WTC11 (cell line): ENCODE results near the gene NID2. TPM values are rescaled to one million over a fixed set of nuclear protein-coding genes. Genes with fewer than 3 reads are reported as not detected.

Source experiments
- ATAC-seq: fragments of 200-7000 bp; cut with Tn5 transposase; 2 replicates; pipeline ENCODE4 v1.10.0; 2021; ENCODE audit warnings: mild to moderate bottlenecking, moderate library complexity
- CTCF ChIA-PET: fragments of 300-600 bp; sonication (Branson Sonifier 250); formaldehyde crosslinking; loops from one replicate; lab custom pipeline; 2021; ENCODE audit warnings: antibody characterized with exemption; lab: Charles Lee
- POLR2A ChIA-PET: fragments of 350-600 bp; sonication (Branson Sonifier 250); formaldehyde crosslinking; loops from one replicate; lab custom pipeline; 2021; ENCODE audit warnings: antibody characterized with exemption; lab: Charles Lee
- DNase-seq: peaks from one replicate; pipeline ENCODE4 v3.0.0; 2021; ENCODE audit warnings: low spot score
- H3K27ac Mint-ChIP-seq: 2 replicates; pipeline ENCODE4 v1.8.0; 2021; ENCODE audit warnings: mixed read lengths
- H3K27me3 Mint-ChIP-seq: 2 replicates; pipeline ENCODE4 v1.8.0; 2021; ENCODE audit warnings: low read depth, mild to moderate bottlenecking, moderate library complexity, mixed read lengths
- H3K36me3 Mint-ChIP-seq: 2 replicates; pipeline ENCODE4 v1.8.0; 2021; ENCODE audit warnings: mixed read lengths
- H3K4me1 Mint-ChIP-seq: 2 replicates; pipeline ENCODE4 v1.8.0; 2022; ENCODE audit warnings: mixed read lengths
- H3K4me3 Mint-ChIP-seq: 2 replicates; pipeline ENCODE4 v1.8.0; 2021; ENCODE audit warnings: mild to moderate bottlenecking, moderate library complexity, mixed read lengths
- H3K9me3 Mint-ChIP-seq: 2 replicates; pipeline ENCODE4 v1.8.0; 2021; ENCODE audit warnings: mixed read lengths
- CTCF ChIP-seq: fragments of 200-600 bp; IDR thresholded peaks from 2 replicates; pipeline ENCODE4 v1.8.0; 2022; ENCODE audit warnings: antibody characterized with exemption
- E2F4 ChIP-seq: sonication (generic); formaldehyde crosslinking; IDR thresholded peaks from 2 replicates; pipeline ENCODE4 v1.8.1; 2022; ENCODE audit warnings: low read depth, mild to moderate bottlenecking, moderate library complexity, missing genetic modification reagents, borderline replicate concordance
- ESRRA ChIP-seq: sonication (generic); formaldehyde crosslinking; IDR thresholded peaks from 2 replicates; pipeline ENCODE4 v1.8.1; 2022; ENCODE audit warnings: mild to moderate bottlenecking, missing genetic modification reagents, borderline replicate concordance
- FOXK1 ChIP-seq: sonication (generic); formaldehyde crosslinking; IDR thresholded peaks from 2 replicates; pipeline ENCODE4 v1.8.0; 2022; ENCODE audit warnings: mild to moderate bottlenecking, moderate library complexity, missing genetic modification reagents
- FOXP1 ChIP-seq: sonication (generic); formaldehyde crosslinking; IDR thresholded peaks from 2 replicates; pipeline ENCODE4 v1.8.0; 2022; ENCODE audit warnings: missing genetic modification reagents, mild to moderate bottlenecking, moderate library complexity, borderline replicate concordance
- HMGXB4 ChIP-seq: sonication (generic); formaldehyde crosslinking; IDR thresholded peaks from 2 replicates; pipeline ENCODE4 v1.8.1; 2023; ENCODE audit warnings: mild to moderate bottlenecking, moderate library complexity, missing genetic modification reagents
- IRF2 ChIP-seq: sonication (generic); formaldehyde crosslinking; IDR thresholded peaks from 2 replicates; pipeline ENCODE4 v1.8.0; 2022; ENCODE audit warnings: low read depth, missing genetic modification reagents, borderline replicate concordance
- MXD4 ChIP-seq: fragments of 250-450 bp; sonication (Bioruptor Pico); IDR thresholded peaks from 2 replicates; pipeline ENCODE4 v1.8.0; 2021; ENCODE audit warnings: mild to moderate bottlenecking, moderate library complexity, borderline replicate concordance
- NFE2L1 ChIP-seq: sonication (generic); formaldehyde crosslinking; IDR thresholded peaks from 2 replicates; pipeline ENCODE4 v1.8.1; 2023; ENCODE audit warnings: missing genetic modification reagents
- NR2C2 ChIP-seq: sonication (generic); formaldehyde crosslinking; IDR thresholded peaks from 2 replicates; pipeline ENCODE4 v1.8.0; 2022; ENCODE audit warnings: mild to moderate bottlenecking, missing genetic modification reagents
- RELA ChIP-seq: sonication (generic); formaldehyde crosslinking; IDR thresholded peaks from 2 replicates; pipeline ENCODE4 v1.8.1; 2022; ENCODE audit warnings: missing genetic modification reagents, mild to moderate bottlenecking, borderline replicate concordance
- SMAD3 ChIP-seq: sonication (generic); formaldehyde crosslinking; IDR thresholded peaks from 2 replicates; pipeline ENCODE4 v1.8.0; 2022; ENCODE audit warnings: missing genetic modification reagents, mild to moderate bottlenecking, borderline replicate concordance
- SOX15 ChIP-seq: fragments of 250-450 bp; sonication (Bioruptor Pico); IDR thresholded peaks from 2 replicates; pipeline ENCODE4 v1.9.0; 2021; ENCODE audit warnings: mild to moderate bottlenecking
- TCF7 ChIP-seq: sonication (generic); formaldehyde crosslinking; IDR thresholded peaks from 2 replicates; pipeline ENCODE4 v1.8.0; 2022; ENCODE audit warnings: mild to moderate bottlenecking, low read depth, missing genetic modification reagents, moderate library complexity
- ZBTB21 ChIP-seq: sonication (generic); formaldehyde crosslinking; IDR thresholded peaks from 2 replicates; pipeline ENCODE4 v1.8.1; 2023; ENCODE audit warnings: mild to moderate bottlenecking, missing genetic modification reagents, borderline replicate concordance
- ZBTB43 ChIP-seq: sonication (generic); formaldehyde crosslinking; IDR thresholded peaks from 2 replicates; pipeline ENCODE4 v1.8.1; 2023; ENCODE audit warnings: mild to moderate bottlenecking, missing genetic modification reagents
- ZNF219 ChIP-seq: sonication (generic); formaldehyde crosslinking; IDR thresholded peaks from 2 replicates; pipeline ENCODE4 v1.8.0; 2023; ENCODE audit warnings: missing genetic modification reagents, mild to moderate bottlenecking, borderline replicate concordance
- ZNF317 ChIP-seq: sonication (generic); formaldehyde crosslinking; IDR thresholded peaks from 2 replicates; pipeline ENCODE4 v1.8.1; 2023; ENCODE audit warnings: low read depth, mild to moderate bottlenecking, moderate library complexity, missing genetic modification reagents, borderline replicate concordance
- total RNA-seq: library from RNA; stranded (reverse); gene quantifications from 3 replicates; pipeline ENCODE4 v1.2.3, GENCODE V29; 2021
- TF ChIP-seq, protein P1 (sequence below): sonication (generic); formaldehyde crosslinking; IDR thresholded peaks from 2 replicates; pipeline ENCODE4 v1.8.1; 2022; ENCODE audit warnings: missing genetic modification reagents, borderline replicate concordance
- TF ChIP-seq, protein P2 (sequence below): sonication (generic); formaldehyde crosslinking; IDR thresholded peaks from 2 replicates; pipeline ENCODE4 v1.8.1; 2023; ENCODE audit warnings: mild to moderate bottlenecking, missing genetic modification reagents

The NID2 gene
- total RNA-seq, 1 experiment from 2014 or later = 5.4 TPM

- DNase-seq (no peak), ATAC-seq (peak; percentile 34; the same call in 1 of the 2 replicates)
- H3K4me1 Mint-ChIP-seq = peaks cover 14% of the 10 kb centered on the region
- no peak overlapping the region for H3K27ac Mint-ChIP-seq
- H3K36me3 Mint-ChIP-seq = peaks cover 25% of the 10 kb centered on the region
- peaks cover 27% of the 10 kb centered on the region for H3K9me3 Mint-ChIP-seq
- CTCF ChIA-PET = interaction anchor here (0.8 kb wide), 1 partner anchor 16 kb away, joined by 4 read pairs; no protein-coding TSS in a partner anchor
- H3K4me3 Mint-ChIP-seq = no peak overlapping the region
- POLR2A ChIA-PET = no interaction called here
- no peak for TF ChIP-seq SOX15 (CRISPR knock-in tag)
- TF ChIP-seq ZNF317 (CRISPR knock-in tag) = no peak
- TF ChIP-seq E2F4 (CRISPR knock-in tag) = no peak
- no peak for TF ChIP-seq ZBTB21 (CRISPR knock-in tag)
- no peak for TF ChIP-seq MXD4 (CRISPR knock-in tag)
- no peak for TF ChIP-seq ZNF219 (CRISPR knock-in tag)
- TF ChIP-seq, protein P1, sequence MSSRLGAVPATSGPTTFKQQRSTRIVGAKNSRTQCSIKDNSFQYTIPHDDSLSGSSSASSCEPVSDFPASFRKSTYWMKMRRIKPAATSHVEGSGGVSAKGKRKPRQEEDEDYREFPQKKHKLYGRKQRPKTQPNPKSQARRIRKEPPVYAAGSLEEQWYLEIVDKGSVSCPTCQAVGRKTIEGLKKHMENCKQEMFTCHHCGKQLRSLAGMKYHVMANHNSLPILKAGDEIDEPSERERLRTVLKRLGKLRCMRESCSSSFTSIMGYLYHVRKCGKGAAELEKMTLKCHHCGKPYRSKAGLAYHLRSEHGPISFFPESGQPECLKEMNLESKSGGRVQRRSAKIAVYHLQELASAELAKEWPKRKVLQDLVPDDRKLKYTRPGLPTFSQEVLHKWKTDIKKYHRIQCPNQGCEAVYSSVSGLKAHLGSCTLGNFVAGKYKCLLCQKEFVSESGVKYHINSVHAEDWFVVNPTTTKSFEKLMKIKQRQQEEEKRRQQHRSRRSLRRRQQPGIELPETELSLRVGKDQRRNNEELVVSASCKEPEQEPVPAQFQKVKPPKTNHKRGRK = no peak
- TF ChIP-seq IRF2 (CRISPR knock-in tag) = no peak
- TF ChIP-seq CTCF = no peak
- TF ChIP-seq ESRRA = no peak
- TF ChIP-seq TCF7 (CRISPR knock-in tag) = no peak
- TF ChIP-seq NFE2L1 (CRISPR knock-in tag) = no peak
- no peak for TF ChIP-seq RELA (CRISPR knock-in tag)
- no peaks in the 10 kb centered on the region; the same call in none of the 2 replicates for H3K27me3 Mint-ChIP-seq
These were observed 106.1 kb downstream of the NID2 start for GRCh38 chr14:51962711-51963110.

DNA sequence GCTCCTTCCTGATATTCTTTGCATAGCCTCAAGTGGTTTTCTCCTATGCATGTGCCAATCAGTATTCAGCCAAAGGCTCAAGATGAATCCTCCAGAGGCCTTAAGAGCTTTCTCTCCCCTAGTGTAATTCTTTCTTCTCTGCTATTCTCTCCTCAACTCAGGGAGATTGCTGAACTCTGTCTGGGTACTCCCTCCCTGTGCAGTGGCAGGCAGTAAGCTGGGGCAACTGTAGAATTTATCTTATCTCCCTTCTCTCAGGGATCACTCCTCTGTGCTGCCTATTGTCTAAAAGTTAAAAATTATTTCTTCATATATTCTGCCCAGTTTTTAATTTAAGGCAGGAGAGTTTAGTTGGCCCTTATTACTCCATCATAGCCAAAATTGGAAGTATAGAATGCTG lies 108.0 kb downstream of the NID2 start:
- no peak for DNase-seq
- ATAC-seq = no peak
- peaks cover 34% of the 10 kb centered on the region for H3K9me3 Mint-ChIP-seq
- CTCF ChIA-PET = no interaction called here
- peaks cover 14% of the 10 kb centered on the region for H3K4me1 Mint-ChIP-seq
- peaks cover 32% of the 10 kb centered on the region for H3K36me3 Mint-ChIP-seq
- TF ChIP-seq FOXK1 (CRISPR knock-in tag) = no peak
- no peaks in the 10 kb centered on the region; the same call in none of the 2 replicates for H3K27me3 Mint-ChIP-seq
- H3K27ac Mint-ChIP-seq = no peak overlapping the region
- POLR2A ChIA-PET = no interaction called here
- no peak overlapping the region for H3K4me3 Mint-ChIP-seq

GRCh38 chr14:51959928-51960327 lies 108.9 kb downstream of the NID2 start:
- Mint-ChIP-seq H3K4me1 (peaks cover 14% of the 10 kb centered on the region), H3K27me3 (no peaks in the 10 kb centered on the region; the same call in none of the 2 replicates), H3K27ac (no peak overlapping the region), H3K36me3 (peaks cover 32% of the 10 kb centered on the region), H3K9me3 (peaks cover 34% of the 10 kb centered on the region), H3K4me3 (no peak overlapping the region)
- ChIA-PET POLR2A (no interaction called here), CTCF (no interaction called here)
- DNase-seq (no peak), ATAC-seq (no peak)
- no peak for TF ChIP-seq NR2C2 (CRISPR knock-in tag)
- no peak for TF ChIP-seq FOXP1

- H3K9me3 Mint-ChIP-seq = peaks cover 34% of the 10 kb centered on the region
- no peak overlapping the region for H3K27ac Mint-ChIP-seq
- POLR2A ChIA-PET = no interaction called here
- DNase-seq (no peak), ATAC-seq (no peak)
- no peak overlapping the region for H3K4me3 Mint-ChIP-seq
- H3K27me3 Mint-ChIP-seq = no peaks in the 10 kb centered on the region; the same call in none of the 2 replicates
- CTCF ChIA-PET = no interaction called here
- H3K4me1 Mint-ChIP-seq = peaks cover 11% of the 10 kb centered on the region
- peaks cover 32% of the 10 kb centered on the region for H3K36me3 Mint-ChIP-seq
- TF ChIP-seq ZBTB43 (CRISPR knock-in tag) = no peak
- TF ChIP-seq, protein P2, sequence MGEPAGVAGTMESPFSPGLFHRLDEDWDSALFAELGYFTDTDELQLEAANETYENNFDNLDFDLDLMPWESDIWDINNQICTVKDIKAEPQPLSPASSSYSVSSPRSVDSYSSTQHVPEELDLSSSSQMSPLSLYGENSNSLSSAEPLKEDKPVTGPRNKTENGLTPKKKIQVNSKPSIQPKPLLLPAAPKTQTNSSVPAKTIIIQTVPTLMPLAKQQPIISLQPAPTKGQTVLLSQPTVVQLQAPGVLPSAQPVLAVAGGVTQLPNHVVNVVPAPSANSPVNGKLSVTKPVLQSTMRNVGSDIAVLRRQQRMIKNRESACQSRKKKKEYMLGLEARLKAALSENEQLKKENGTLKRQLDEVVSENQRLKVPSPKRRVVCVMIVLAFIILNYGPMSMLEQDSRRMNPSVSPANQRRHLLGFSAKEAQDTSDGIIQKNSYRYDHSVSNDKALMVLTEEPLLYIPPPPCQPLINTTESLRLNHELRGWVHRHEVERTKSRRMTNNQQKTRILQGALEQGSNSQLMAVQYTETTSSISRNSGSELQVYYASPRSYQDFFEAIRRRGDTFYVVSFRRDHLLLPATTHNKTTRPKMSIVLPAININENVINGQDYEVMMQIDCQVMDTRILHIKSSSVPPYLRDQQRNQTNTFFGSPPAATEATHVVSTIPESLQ (CRISPR knock-in tag) = no peak
- no peak for TF ChIP-seq SMAD3 (CRISPR knock-in tag)
- no peak for TF ChIP-seq HMGXB4
These were observed 110.9 kb downstream of the NID2 start for GRCh38 chr14:51957950-51958349.
